Gastroesophageal sphincter (tissue), 4 donors: ENCODE results near the gene PSMA7. TPM values are rescaled to one million over a fixed set of nuclear protein-coding genes. Genes with fewer than 3 reads are reported as not detected.

Source experiments
- ATAC-seq: fragments of 150-250 bp; one replicate; pipeline ENCODE4 v1.9.1; 2016; ENCODE audit warnings: mild to moderate bottlenecking, moderate library complexity
- H3K27ac ChIP-seq, 4 donors: fragments of 200-600 bp; sonication (generic) in 3 of 4; 1 replicate in 3 of 4; 2 replicates in 1 of 4; pipeline ENCODE4 v1.5.1; 2016 to 2019
- H3K27me3 ChIP-seq: fragments of 200-600 bp; sonication (generic); one replicate; pipeline ENCODE4 v1.5.1; 2019
- H3K36me3 ChIP-seq, 2 donors: fragments of 200-600 bp; sonication (generic); one replicate each; pipeline ENCODE4 v1.5.1; 2019; ENCODE audit warnings: control low read depth in 1 of 2
- H3K4me1 ChIP-seq, 3 donors: fragments of 200-600 bp; sonication (generic); 1 replicate in 2 of 3; 2 replicates in 1 of 3; pipeline ENCODE4 v1.5.1; 2016 to 2019; ENCODE audit warnings: control low read depth in 2 of 3
- H3K4me3 ChIP-seq, 2 donors: fragments of 200-600 bp; sonication (generic); one replicate each; pipeline ENCODE4 v1.5.1; 2019; ENCODE audit warnings: mild to moderate bottlenecking in 1 of 2, moderate library complexity in 1 of 2
- H3K9me3 ChIP-seq, 3 donors: fragments of 200-600 bp; sonication (generic); one replicate each; pipeline ENCODE4 v1.5.1; 2017 to 2019; ENCODE audit warnings: control low read depth in 2 of 3
- CTCF ChIP-seq, 4 experiments: fragments of 200-600 bp in 2 of 4; fragments of 450-650 bp in 2 of 4; sonication (generic) in 1 of 4; IDR thresholded peaks; one replicate each; pipeline ENCODE4 v1.5.1; 2017 to 2019; ENCODE audit warnings: antibody characterized with exemption in 4 of 4, mild to moderate bottlenecking in 2 of 4, moderate library complexity in 2 of 4
- EP300 ChIP-seq: sonication (generic); formaldehyde crosslinking; IDR thresholded peaks from one replicate; pipeline ENCODE4 v1.6.1; 2017; ENCODE audit warnings: antibody characterized with exemption, mild to moderate bottlenecking
- POLR2A ChIP-seq, 2 donors: fragments of 450-650 bp; IDR thresholded peaks; one replicate each; pipeline ENCODE4 v1.6.1; 2017; ENCODE audit warnings: antibody characterized with exemption in 2 of 2, mild to moderate bottlenecking in 2 of 2, moderate library complexity in 1 of 2
- POLR2AphosphoS5 ChIP-seq: sonication (generic); formaldehyde crosslinking; IDR thresholded peaks from one replicate; pipeline ENCODE4 v1.6.1; 2017; ENCODE audit warnings: antibody characterized with exemption
- WGBS, 2 donors: methylation state at CpG; one replicate each; pipeline ENCODE4 v1.1.5; 2018; ENCODE audit warnings: low coverage in 1 of 2; 5-methylcytosine and 5-hydroxymethylcytosine counted together
- total RNA-seq, 4 donors: library from RNA; depleted of rRNA; stranded (reverse); fragments of >200 nt; gene quantifications; one replicate each; pipeline ENCODE4 v1.1.0, GENCODE V29; 2016

Gene PSMA7
- total RNA-seq, 4 donors from 2014 or later = 253 to 352 (median 303) TPM

GRCh38 chr20:62158541-62158940 is 15.3 kb upstream of the PSMA7 start:
- ATAC-seq = no peak
- 82 to 90% methylated on average over 3 to 13 of the region's 22 CpGs for WGBS, 2 donors
- Histone ChIP-seq H3K27me3 (no peaks in the 10 kb centered on the region), H3K9me3 (no peaks in the 10 kb centered on the region), H3K4me1 (peaks cover 0 to 17% (median 0%) of the 10 kb centered on the region in 3 donors), H3K36me3 (peaks cover 0 to 76% of the 10 kb centered on the region in 2 donors), H3K4me3 (no peak overlapping the region), H3K27ac (no peak overlapping the region)
- TF ChIP-seq CTCF (IDR thresholded peaks at IDR 0.05) (no peak), POLR2AphosphoS5 (no peak)

GRCh38 chr20:62158088-62158400 is 14.8 kb upstream of the PSMA7 start:
- 90 to 93% methylated on average over 3 to 5 of the region's 12 CpGs for WGBS, 2 donors
- ATAC-seq = no peak
- no peak for TF ChIP-seq POLR2A (IDR thresholded peaks at IDR 0.05)
- TF ChIP-seq CTCF (IDR thresholded peaks at IDR 0.05) = no peak
- no peak for TF ChIP-seq EP300
- no peak for TF ChIP-seq POLR2AphosphoS5
- Histone ChIP-seq H3K4me1 (peaks cover 0 to 17% (median 0%) of the 10 kb centered on the region in 3 donors), H3K27me3 (no peaks in the 10 kb centered on the region), H3K36me3 (peaks cover 0 to 76% of the 10 kb centered on the region in 2 donors), H3K9me3 (no peaks in the 10 kb centered on the region), H3K27ac (no peak overlapping the region), H3K4me3 (no peak overlapping the region)

GRCh38 chr20:62157387-62158087 is 14.3 kb upstream of the PSMA7 start:
- 60% methylated on average over 1 of the region's 25 CpGs; no CpG with 5 or more reads in 1 of the 2 donors for WGBS, 2 donors
- no peak for ATAC-seq
- TF ChIP-seq EP300 = no peak
- TF ChIP-seq POLR2A (IDR thresholded peaks at IDR 0.05) = no peak
- no peak for TF ChIP-seq POLR2AphosphoS5
- TF ChIP-seq CTCF (IDR thresholded peaks at IDR 0.05) = no peak
- Histone ChIP-seq H3K27me3 (no peaks in the 10 kb centered on the region), H3K4me1 (peaks cover 0 to 17% (median 0%) of the 10 kb centered on the region in 3 donors), H3K27ac (no peak overlapping the region), H3K36me3 (peaks cover 0 to 73% of the 10 kb centered on the region in 2 donors), H3K4me3 (no peak overlapping the region), H3K9me3 (no peaks in the 10 kb centered on the region)

GRCh38 chr20:62156592-62157386 is 13.6 kb upstream of the PSMA7 start:
- Histone ChIP-seq H3K36me3 (peaks cover 0 to 70% of the 10 kb centered on the region in 2 donors), H3K4me1 (peaks cover 0 to 17% (median 0%) of the 10 kb centered on the region in 3 donors), H3K27ac (no peak overlapping the region), H3K4me3 (no peak overlapping the region), H3K27me3 (no peaks in the 10 kb centered on the region), H3K9me3 (no peaks in the 10 kb centered on the region)
- TF ChIP-seq CTCF (IDR thresholded peaks at IDR 0.05) = peak in 3 of 4 experiments; percentile 41 to 77 (median 47)
- no peak for TF ChIP-seq POLR2A (IDR thresholded peaks at IDR 0.05)
- WGBS, 2 donors = 17% methylated on average over 6 of the region's 24 CpGs; no CpG with 5 or more reads in 1 of the 2 donors
- peak; percentile 80 for ATAC-seq

- Histone ChIP-seq H3K36me3 (peaks cover 0 to 64% of the 10 kb centered on the region in 2 donors), H3K4me3 (no peak overlapping the region), H3K4me1 (peaks cover 0 to 17% (median 0%) of the 10 kb centered on the region in 3 donors), H3K27ac (no peak overlapping the region), H3K27me3 (no peaks in the 10 kb centered on the region), H3K9me3 (no peaks in the 10 kb centered on the region)
- WGBS, 2 donors = no CpG with 5 or more reads among the region's 3 CpGs
- TF ChIP-seq EP300 (no peak), POLR2AphosphoS5 (no peak), POLR2A (IDR thresholded peaks at IDR 0.05) (no peak), CTCF (IDR thresholded peaks at IDR 0.05) (no peak)
- ATAC-seq = no peak
Observed at GRCh38 chr20:62156254-62156556, 13.0 kb upstream of the PSMA7 start.
